ENCODE data around the gene MLYCD. TPM values are rescaled to one million over a fixed set of nuclear protein-coding genes. Genes with fewer than 3 reads are reported as not detected.
"Not testable (repeated sequence)": the region's sequence is repeated elsewhere in the genome, so short reads cannot be mapped to it uniquely, and the experiment has no call there.

Gene MLYCD
- polyA plus RNA-seq, 5 donors: 3.2 to 4.3 (median 3.7) TPM

DNA sequence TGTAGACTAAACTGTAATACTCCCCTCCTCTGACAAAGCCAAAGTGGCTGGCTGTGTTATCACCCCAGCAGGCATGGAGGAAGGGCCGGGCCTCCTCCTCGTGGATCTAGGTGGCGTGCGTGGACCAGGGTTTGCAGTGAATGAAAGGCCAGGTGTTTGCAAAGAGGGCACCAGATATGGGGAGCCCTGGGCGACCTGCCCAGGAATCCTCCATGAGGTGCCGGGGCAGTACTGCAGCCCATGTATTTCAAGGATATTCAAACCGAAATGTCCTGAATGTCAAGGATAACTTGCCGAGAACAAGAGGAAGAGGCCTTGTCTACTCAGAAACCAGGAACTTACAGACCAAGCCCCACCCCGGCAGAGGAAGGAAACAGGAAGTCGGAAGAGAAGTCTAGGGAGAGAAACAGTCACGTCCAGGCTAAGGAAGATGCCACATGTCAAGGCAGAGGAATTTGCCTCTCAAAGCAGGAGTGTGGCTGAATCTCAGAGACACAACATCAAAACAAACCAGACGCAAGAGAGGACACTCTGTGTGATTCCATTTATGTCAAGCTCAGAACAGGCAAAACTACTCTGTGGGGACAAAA, 40.4 kb downstream of the MLYCD start:
- DNase-seq: no peak

DNA sequence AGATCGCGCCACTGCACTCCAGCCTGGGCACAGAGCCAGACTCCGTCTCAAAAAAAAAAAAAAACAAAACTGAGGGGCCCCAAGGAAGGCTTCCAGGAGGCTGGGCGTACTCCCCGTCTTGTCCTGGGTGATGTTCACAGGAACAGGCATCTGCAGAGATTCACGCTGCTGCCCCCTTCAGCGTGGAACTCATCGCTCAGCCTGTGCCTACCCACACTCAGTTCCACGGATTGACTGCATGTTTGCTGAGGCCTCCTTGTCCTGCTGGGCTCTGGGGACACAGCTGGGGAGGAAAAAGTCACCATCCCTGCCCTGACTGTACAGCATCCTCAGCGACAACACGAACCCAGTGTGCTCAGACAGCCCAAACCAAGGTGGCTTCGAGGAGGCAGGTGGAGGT, 41.2 kb downstream of the MLYCD start:
- DNase-seq: no peak

DNA sequence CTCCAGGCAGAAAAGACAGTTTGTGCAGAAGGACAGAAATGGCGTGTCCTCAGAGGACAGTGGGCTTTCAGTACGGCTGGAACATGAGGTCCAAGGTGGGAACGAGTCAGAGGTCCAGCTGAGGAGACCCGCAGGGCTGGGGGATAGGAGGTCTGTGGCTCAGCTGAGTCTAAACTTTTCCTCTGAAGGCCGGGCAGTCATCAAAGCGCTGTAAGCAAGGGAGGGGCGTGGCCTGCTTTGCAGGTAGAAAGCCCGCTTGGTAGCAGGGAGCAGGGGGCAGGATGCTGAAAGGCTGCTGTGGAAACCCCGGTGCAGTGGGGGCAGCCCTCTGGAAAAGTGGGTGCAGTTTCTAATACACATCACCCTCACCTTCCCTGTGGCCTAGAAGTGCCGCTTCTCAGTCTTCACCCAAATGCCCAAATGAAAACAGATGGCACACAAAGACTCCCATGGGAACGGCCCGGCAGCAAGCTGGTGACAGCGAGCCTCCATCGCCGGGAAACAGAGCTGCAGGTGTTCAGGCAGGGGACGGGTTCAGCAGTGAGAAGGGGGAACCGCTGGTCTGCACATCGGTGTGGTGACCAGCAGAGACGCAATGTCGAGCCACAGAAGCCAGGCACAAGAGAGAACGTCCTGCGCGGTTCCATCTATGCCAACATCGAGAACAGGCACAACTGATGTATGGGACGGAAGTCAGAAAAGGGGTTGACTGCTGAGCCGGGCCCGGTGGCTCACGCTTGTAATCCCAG, 41.9 kb downstream of the MLYCD start:
- no peak for DNase-seq

DNA sequence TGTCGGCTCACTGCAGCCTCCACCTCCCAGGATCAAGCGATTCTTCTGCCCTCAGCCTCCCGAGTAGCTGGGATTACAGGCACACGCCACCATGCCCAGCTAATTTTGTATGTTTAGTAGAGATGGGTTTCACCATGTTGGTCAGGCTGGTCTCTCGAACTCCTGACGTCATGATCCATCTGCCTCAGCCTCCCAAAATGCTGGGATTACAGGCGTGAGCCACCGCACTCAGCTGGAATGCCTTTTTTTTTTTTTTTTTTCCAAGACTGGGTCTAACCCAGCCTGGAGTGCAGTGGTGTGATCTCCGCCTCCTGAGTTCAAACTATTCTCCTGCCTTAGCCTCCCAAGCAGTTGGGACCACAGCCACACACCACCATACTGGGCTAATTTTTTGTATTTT, 42.6 kb downstream of the MLYCD start:
- not testable (repeated sequence) for DNase-seq

DNA sequence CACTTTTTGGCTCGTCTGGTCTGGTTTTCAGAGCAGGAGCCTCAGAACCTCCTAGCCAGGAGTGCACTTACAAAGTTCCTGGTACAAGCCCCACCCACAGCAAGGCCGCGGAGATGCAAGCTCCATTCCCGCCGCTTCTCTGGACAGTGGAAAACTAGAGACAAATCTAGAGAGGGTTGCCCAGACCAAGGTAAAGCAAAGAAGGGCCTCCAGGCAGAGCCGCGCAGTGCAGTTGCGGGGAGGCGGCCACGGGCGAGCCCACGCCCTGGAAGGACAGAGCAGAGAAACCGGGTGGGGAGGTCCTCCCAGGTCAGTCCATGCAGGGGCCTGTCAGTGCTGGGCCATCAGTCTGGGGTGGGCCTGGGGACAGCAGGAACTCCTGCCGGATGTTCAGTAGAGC, 43.2 kb downstream of the MLYCD start:
- DNase-seq: no peak

DNA sequence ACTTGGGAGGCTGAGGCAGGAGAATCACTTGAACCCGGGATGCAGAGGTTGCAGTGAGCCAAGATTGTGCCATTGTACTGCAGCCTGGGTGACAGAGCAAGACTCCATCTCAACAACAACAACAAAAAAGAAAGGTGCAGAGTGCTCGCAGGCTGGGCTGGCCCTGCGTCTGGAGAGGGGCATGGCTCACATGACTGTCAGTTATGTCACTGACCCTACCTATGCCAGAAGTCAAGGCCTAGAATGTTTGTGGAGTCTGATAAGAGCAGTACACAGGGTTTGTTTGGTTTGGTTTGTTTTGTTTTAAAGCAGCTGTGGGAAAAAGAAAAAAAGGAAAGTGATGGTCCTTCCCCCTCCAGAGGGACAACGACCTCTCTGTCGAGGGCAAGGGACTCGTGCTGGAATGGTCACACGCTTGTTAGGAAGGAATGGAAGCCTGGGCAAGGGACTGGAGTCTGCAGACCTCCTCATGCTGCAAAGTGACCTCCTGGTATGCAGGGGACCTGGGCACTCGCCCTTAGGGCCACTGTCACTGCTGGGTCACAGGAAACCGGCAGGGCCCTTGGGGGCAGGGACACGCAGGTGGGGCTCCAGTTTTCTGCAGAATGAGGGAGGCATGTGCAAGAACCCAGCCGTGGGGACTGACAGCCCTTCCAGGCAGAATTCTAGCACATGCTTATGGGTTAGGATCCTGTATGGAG, 44.0 kb downstream of the MLYCD start:
- no peak for DNase-seq

DNA sequence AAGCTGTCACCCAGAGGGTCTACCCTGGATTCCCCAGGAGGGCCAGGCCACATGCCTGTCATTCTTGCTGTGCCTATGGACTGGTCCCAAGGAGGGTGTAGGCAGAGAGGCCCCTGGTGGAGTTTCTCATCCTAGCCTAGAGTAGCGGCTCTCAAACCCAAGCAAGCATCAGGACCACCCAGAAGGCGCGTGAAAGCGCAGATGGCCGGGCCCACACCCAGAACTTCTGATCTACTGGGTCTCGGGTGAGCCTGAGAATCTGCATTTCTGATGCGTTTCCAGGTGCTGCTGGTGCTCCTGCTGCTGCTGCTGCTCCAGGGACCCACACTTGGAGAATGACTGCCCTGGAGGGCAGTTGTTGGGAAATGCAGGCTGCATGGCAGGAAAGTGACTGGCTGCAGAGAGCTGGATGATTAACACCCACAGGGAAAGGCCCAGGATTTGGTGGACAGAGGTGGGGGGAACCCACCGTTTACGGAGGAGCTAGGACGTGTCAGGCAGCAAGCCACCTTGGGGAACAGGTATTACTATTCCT, 44.7 kb downstream of the MLYCD start:
- DNase-seq: no peak

DNA sequence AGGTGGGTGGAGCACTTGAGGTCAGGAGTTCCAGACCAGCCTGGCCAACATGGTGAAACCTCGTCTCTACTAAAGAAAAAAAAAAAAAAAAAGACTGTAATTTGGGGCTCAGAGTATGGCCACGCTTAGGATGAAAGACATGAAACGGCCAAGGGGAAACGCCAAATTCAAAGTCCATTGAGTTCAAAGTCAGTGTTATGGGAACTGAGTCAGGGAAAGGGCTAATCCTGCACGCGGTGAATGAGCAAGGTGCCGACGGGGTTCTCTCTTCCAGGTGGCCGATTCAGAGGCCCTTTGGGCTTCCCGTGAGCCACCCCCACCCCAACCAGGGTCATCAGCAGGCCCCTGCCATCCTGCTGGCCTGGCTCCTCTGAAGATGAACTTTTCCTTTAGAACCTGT, 46.7 kb downstream of the MLYCD start:
- no peak for DNase-seq

DNA sequence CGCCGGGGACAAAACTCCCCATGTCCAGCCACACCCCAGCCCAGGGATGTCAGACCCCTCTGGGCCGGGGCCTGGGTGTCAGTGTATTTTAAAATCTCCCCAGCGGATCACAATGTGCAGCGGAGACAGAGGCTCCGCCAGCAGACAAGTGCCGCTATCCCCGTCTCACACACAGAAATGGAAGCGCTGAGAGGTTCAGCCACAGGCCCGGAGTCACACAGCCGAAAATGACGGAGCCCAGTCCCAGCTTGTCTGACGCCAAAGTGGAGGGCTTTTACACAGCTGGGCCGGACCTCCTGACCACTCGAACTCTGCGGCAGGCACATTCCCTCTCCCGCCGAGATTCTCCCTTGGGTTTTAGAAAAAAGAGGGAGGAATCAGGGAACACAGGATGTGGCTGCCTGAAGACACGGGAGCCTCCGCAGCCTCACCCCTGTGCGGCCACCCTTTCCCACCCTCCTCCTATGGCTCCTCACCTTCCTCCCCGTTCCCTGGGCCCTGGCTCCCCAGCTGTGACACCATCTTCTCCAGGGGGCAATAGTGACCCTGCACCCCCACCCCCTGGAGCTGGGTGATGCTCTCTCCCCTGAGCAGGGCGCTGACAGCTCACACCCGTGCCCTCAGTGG, 47.4 kb downstream of the MLYCD start:
- no peak for DNase-seq

DNA sequence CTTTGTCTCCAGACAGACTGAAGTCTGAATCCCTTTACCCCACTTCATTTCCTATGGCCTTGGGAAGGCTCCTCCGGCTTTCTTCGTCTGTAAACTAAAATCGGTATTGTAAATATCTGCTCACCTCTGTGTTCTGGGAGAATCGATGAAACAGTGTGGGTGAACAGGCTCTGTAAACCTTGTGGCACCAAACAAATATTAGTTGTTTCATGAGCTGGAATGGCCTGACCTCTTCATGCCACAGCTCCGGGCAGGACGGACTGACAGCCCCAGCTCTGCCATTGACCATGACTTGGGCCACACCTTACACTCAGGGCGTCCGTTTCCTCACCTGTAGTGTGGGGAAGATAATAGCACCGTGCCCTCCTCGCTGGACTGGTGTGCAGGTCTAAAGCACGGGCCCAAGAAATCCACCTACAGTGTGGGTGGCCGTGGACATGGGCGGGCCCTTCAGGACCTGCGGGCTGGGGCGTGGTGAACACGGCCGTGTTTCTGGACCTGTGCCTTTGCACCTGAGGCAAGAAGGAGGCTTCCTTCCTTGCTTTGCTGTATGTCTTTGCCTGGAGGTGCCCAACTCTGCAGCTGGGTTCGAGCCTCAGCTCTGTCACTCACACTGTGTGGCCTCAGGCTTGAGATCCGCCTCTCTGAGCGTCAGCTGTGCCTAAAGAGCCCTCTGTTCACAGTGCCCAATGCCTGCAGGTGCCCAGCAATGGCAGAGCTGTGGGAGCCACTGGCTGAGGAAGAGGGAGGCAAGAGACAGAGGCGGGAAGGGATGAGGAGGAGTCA, 48.1 kb downstream of the MLYCD start:
- no peak for DNase-seq

DNA sequence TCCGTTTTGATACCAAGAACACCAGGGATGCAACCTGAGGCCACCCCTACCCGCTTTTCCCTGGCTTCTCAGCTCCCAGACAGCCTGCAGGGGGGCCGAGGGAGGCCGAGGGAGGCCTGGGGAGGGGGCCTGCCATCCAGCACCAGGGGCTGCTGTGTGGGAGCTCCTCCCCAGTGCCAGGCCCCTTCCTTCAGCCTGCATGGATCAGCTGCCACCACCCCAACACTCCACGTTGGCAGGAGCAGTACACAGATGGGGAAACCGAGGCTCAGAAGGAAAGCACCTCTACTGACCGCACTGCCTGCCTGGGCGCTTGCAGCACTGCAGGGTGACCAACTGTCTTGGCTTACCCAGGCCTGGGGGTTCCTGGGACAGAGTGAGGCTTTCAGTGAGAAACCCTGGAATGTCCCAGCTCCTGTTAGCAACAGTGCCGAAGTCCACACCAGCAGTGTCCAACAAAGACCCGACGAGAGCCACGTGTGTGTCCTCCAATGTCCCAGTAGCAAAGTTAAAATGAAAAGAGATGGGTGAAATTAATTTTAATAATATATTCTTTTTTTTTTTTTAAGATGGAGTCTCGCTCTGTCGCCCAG, 48.8 kb downstream of the MLYCD start:
- DNase-seq: no peak

DNA sequence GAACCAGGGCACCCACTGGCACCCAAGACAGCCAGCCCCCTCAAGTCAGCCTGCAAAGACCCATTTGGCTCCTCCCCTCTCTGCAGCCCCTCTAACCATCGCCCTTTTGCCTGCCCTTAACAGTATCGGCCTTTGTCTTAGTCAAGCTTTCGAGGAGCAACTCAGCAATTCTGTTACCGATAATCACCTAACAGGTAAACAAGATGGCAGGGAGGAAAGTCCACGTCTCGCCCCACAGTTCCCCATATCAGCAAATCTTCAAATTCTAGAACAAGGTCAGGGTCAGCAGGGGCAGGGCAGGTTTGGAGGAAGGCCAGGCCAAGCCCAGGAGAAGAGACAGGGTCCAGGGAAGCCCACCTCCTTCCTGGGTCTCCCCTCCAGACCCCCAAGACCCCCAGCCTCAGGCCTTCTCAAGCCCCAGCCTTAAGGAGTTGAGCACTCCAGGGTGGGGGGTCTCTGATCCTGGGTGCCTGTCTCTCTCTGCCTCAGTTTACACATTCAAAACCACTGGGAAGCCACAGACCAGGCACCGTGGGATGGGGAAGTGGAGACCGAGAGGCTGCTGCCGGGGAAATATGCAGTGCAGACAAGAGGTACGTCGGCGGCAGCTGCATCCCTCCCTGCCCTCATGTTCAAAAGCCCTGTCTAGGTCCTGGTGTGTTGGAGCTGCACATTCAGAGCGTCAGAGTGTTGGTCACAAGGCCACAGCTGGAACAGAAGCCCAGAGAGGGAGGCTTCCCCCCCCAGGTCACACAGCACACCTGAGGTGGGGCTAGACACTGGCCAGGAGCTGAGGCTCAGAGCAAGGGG, 50.2 kb downstream of the MLYCD start:
- no peak for DNase-seq

DNA sequence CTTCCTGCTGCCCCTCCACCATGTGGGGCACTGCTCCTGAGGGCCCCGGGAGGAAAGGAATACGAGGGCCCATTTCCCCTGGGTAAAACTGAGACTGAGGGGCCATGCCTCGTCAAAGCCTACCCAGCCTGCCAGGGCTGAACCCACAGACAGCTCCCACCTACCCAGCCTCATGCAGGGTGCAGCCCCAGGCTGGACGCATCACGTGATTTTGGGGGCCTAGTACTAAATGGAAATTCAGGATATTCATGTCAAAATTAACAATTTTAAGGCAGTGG, 50.7 kb downstream of the MLYCD start:
- no peak for DNase-seq

DNA sequence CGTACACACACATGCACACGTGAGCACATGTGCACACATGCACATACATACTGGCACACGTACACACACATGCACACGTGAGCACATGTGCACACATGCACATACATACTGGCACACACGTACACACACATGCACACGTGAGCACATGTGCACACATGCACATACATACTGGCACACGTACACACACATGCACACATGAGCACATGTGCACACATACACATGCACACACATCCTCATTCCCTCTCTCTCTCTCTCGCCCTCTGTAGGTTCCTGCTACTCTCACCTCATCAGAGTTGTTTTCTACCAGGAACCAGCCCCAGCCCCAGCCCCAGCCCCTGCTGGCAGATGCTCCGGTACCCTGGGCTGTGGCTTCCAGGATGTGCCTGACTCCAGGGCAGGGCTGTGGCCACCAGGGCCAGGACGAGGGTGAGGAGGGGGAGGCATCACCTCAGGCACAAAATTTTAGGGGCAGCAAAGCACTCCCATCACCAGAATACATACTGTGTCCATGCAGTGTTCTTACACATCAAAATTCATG, 52.0 kb downstream of the MLYCD start:
- DNase-seq: not testable (repeated sequence)

DNA sequence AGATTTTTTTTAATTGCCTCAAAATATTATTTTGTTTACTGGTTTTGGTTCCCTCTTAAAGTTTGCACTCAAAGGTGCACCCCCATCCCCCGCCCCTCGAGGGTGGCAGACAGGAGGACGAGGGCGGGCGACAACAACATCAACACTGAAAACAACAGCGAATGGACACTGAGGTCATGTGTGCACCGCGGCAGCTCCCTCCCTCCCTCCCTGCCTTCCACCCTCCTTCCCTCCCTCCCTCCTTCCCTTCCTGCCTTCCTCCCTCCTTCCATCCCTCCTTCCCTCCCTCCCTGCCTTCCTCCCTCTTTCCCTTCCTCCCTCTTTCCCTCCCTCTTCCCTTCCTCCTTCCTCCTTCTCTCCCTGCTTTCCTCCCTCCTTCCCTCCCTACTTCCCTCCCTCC, 52.6 kb downstream of the MLYCD start:
- no peak for DNase-seq

DNA sequence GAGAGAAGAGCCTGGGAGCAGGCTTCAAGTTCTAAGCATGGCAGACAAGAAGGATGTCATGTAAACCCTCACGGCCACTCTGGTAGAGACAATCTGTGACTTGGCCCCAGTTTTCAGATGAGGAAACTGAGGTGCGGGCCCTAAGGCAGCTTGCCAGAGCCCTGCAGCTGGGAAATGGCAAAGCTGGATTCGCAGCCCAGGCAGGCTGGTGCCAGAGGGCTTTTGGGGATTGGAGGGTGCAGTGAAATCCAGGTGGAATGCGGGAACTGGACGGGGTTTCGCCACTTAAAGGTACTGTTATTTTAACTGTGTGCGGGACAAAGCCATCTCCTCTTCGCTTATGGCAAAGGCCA, 53.6 kb downstream of the MLYCD start:
- no peak for DNase-seq

DNA sequence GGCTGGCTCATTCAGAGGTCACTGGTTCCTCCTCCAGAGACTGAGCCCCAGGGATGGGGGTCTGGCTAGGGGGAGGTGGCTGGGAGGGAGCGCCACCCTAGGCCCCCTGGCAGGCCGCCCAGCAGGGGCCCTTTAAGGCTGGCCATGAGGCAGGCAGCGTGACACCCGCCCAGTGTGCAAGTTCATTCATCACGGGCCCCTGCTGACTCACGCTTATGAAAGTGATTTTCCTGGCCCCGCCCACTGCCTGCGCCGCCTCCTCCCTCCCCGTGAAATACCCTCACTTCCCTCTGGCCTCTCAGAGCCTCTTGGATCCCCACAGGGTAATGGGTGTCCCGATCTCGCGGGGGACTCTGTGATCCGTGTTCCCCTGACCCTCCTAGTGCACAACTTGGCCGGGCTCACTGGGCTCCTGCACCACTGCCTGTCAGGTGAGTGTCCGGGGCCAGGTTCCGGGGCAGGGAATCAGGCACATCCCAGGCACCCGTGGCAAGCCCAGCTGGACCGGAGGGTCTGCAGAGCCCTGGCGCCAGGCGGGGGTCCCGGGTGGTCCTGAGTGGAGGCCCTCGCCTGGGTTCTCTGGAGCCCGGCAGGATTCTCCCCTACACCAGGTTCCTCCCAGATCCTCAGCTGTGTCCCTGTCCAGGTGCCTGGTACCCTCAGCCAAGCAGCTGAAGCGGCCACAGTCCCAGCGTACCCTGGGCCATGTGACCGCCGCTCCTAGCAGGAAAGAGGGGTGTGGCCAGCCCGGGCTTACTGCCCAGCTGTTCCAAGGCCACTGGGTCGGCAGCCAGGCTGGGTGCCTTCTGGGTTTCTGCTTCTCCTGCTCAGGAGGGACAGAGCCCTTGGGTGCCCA, 54.3 kb downstream of the MLYCD start, which contains the start of gene OSGIN1:
Gene OSGIN1 (plus strand): TSS at position 301 of the 856 bp plus-strand sequence. CDS start 4,432 bp downstream, outside the sequence.
- peak; percentile 66 to 68 for DNase-seq

DNA sequence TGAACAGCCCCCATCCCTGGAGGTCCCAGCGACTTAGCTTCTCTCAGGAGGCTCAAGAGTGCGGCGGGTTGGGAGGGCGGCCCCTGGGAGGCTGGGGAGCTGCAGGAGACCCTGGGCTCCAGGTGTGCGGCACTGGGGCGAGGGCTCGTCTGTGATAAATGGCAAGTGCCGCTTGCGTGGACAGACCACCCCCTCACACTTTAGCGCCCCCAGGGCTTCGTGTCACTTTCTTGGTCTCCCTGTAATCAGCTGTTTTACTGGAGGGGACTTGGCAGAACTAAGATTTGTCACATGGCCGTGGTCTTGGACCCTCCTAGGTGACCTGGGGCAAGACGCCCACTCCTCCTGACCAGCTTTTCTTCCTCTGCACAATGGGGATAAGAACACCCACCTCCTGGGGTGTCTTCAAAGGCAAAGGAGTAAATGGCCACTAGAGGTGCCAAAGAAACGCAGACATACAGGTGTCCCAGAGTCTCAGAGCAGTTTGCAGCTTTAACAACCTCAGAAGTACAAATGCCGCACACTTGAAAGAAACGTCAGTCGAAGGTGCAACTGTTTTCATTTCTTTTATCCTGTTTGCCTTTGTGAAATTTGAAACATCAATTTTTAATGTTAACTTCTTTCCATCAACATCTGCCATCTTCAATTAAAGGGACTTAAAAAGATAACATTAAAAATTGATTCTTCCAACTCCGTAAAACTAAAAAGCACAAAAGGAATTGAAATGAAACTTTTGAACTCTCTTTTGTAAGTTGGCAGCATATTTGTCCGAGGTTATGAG, 55.1 kb downstream of the MLYCD start:
- peak; percentile 20 for DNase-seq
